Esophagus (tissue), 2 donors: ENCODE results near the gene ZNF700. TPM values are rescaled to one million over a fixed set of nuclear protein-coding genes. Genes with fewer than 3 reads are reported as not detected.
"Not testable (repeated sequence)": the region's sequence is repeated elsewhere in the genome, so short reads cannot be mapped to it uniquely, and the experiment has no call there.

Source experiments
- H3K27ac ChIP-seq, 2 donors: one replicate each; pipeline ENCODE4 v1.5.1; 2013; ENCODE audit warnings: low read depth in 2 of 2, mild to moderate bottlenecking in 2 of 2, inconsistent platforms in 1 of 2, low read length in 1 of 2, moderate library complexity in 1 of 2
- H3K27me3 ChIP-seq, 2 donors: one replicate each; pipeline ENCODE4 v1.6.1; 2013; ENCODE audit warnings: low read length in 2 of 2, control low read depth in 1 of 2, mild to moderate bottlenecking in 1 of 2; ENCODE audit not compliant: insufficient read depth in 2 of 2, control insufficient read depth in 1 of 2
- H3K36me3 ChIP-seq, 2 donors: one replicate each; pipeline ENCODE4 v1.6.1; 2013; ENCODE audit warnings: low read length in 1 of 2; ENCODE audit not compliant: control insufficient read depth in 2 of 2, insufficient read depth in 2 of 2
- H3K4me1 ChIP-seq, 2 donors: one replicate each; pipeline ENCODE4 v1.6.1; 2013; ENCODE audit warnings: low read length in 1 of 2; ENCODE audit not compliant: control insufficient read depth in 2 of 2, insufficient read depth in 2 of 2
- H3K4me3 ChIP-seq, 2 donors: one replicate each; pipeline ENCODE4 v1.5.1; 2013; ENCODE audit warnings: low read length in 2 of 2, mild to moderate bottlenecking in 2 of 2, low read depth in 1 of 2, moderate library complexity in 1 of 2
- H3K9me3 ChIP-seq, 2 donors: one replicate each; pipeline ENCODE4 v1.6.1; 2013; ENCODE audit warnings: mild to moderate bottlenecking in 2 of 2, low read depth in 1 of 2, low read length in 1 of 2, moderate library complexity in 1 of 2; ENCODE audit not compliant: control insufficient read depth in 2 of 2, insufficient read depth in 1 of 2
- WGBS, 2 donors: extraction: QIAGEN DNeasy Blood & Tissue Kit; methylation state at CpG; one replicate each; pipeline ENCODE4 v1.1.7; 2013; 5-methylcytosine and 5-hydroxymethylcytosine counted together
- polyA plus RNA-seq, 2 donors: library from polyadenylated mRNA; stranded (reverse); fragments of 200-250 nt; gene quantifications; one replicate each; pipeline ENCODE4 v1.2.3, GENCODE V29; 2013
- donor health status: healthy with polysubstance abuse.
- donor health status: Bipolar disorder and iron deficiency.

Gene ZNF700
- polyA plus RNA-seq, 2 donors: 6.4 to 16.9 TPM

DNA sequence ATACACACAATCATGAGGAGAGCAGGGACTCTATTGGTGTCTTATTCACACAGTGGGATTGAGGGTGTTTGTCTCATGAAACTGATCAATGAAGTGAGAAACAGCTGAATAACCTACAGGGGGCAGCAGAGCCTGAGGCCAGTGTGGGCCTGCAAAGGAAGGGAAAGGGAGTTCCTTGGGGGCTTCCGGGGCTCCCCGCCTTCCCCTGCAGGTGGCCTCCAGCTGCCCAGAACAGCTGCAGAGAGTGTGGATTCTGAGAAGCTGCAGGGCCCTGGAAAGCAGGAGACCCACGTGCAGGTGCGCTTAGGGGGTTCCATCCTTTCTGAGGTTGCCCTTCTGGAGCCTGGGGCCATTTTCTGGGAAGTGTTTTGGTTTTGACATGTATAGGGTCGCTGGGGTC lies 60.1 kb downstream of the ZNF700 start:
- Histone ChIP-seq H3K36me3 (no peaks in the 10 kb centered on the region), H3K9me3 (peaks cover 4 to 13% of the 10 kb centered on the region in 2 donors), H3K27ac (no peak overlapping the region), H3K4me3 (no peak overlapping the region), H3K4me1 (no peaks in the 10 kb centered on the region), H3K27me3 (no peaks in the 10 kb centered on the region)
- 22 to 29% methylated on average over 5 of the region's 5 CpGs for WGBS, 2 donors

GRCh38 chr19:11986754-11987153 lies 61.8 kb downstream of the ZNF700 start:
- no peak overlapping the region for H3K27ac ChIP-seq
- H3K27me3 ChIP-seq: no peaks in the 10 kb centered on the region
- no peak overlapping the region for H3K4me3 ChIP-seq
- H3K9me3 ChIP-seq: peaks cover 0 to 2% of the 10 kb centered on the region in 2 donors
- H3K4me1 ChIP-seq: no peaks in the 10 kb centered on the region
- WGBS, 2 donors: 94% methylated on average over 17 of the region's 17 CpGs
- no peaks in the 10 kb centered on the region for H3K36me3 ChIP-seq

- H3K36me3 ChIP-seq: no peaks in the 10 kb centered on the region
- WGBS, 2 donors: 0 to 1% methylated on average over 54 of the region's 54 CpGs
- H3K27ac ChIP-seq: peak overlapping the region; percentile 79 to 91
- peaks cover 0 to 1% of the 10 kb centered on the region in 2 donors for H3K9me3 ChIP-seq
- peak overlapping the region; percentile 77 to 93 for H3K4me3 ChIP-seq
- no peaks in the 10 kb centered on the region for H3K4me1 ChIP-seq
- H3K27me3 ChIP-seq: no peaks in the 10 kb centered on the region
Measured at GRCh38 chr19:11987405-11988281, 62.7 kb downstream of the ZNF700 start.

DNA sequence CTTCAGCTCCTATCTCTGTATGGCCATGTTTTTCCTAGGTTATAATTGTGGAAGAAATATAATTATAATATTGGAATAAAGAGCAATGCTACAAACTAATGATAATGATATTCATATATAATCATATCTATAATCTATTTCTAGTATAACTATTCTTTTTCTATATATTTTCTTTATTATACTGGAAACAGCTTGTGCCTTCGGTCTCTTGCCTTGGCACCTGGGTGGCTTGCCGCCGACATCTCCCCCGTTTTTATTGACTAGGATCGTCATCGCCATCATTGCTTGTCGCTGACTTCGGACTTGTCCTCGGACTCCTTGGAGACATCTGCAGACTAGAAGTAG lies 64.2 kb downstream of the ZNF700 start:
- WGBS, 2 donors: 66 to 72% methylated on average over 9 of the region's 9 CpGs
- Histone ChIP-seq H3K27me3 (no peaks in the 10 kb centered on the region), H3K36me3 (no peaks in the 10 kb centered on the region), H3K27ac (no peak overlapping the region), H3K4me3 (peak overlapping the region in 1 of 2 donors; percentile 93), H3K9me3 (no peaks in the 10 kb centered on the region), H3K4me1 (no peaks in the 10 kb centered on the region)

- not testable (repeated sequence) for H3K27ac ChIP-seq, H3K4me1 ChIP-seq, H3K4me3 ChIP-seq, H3K27me3 ChIP-seq, H3K36me3 ChIP-seq, H3K9me3 ChIP-seq
- 70 to 80% methylated on average over 4 of the region's 4 CpGs for WGBS, 2 donors
Measured at GRCh38 chr19:11991921-11992320, 67.0 kb downstream of the ZNF700 start.

GRCh38 chr19:11995174-11995573 lies 70.3 kb downstream of the ZNF700 start:
- no peak overlapping the region for H3K4me3 ChIP-seq
- H3K4me1 ChIP-seq: no peaks in the 10 kb centered on the region
- 82% methylated on average over 1 of the region's 1 CpG for WGBS, 2 donors
- H3K27me3 ChIP-seq: no peaks in the 10 kb centered on the region
- H3K9me3 ChIP-seq: peaks cover 0 to 3% of the 10 kb centered on the region in 2 donors
- peaks cover 0 to 2% of the 10 kb centered on the region in 2 donors for H3K36me3 ChIP-seq
- no peak overlapping the region for H3K27ac ChIP-seq

Other genes starting within 250 kb of the ZNF700 start
- gene ZNF823, start 186.2 kb upstream of the ZNF700 start, polyA plus RNA-seq: 1 to 10 TPM; 6.6 to 9.5 TPM
- gene ZNF441, start 158.1 kb upstream of the ZNF700 start, polyA plus RNA-seq: 1 to 10 TPM; 1.6 to 2.2 TPM
- gene ZNF491, start 126.6 kb upstream of the ZNF700 start, polyA plus RNA-seq: under 1 TPM; 0.19 to 0.53 TPM
- gene ZNF440, start 110.8 kb upstream of the ZNF700 start, polyA plus RNA-seq: 10 to 100 TPM in 1 of 2 donors, 1 to 10 TPM in 1; 5.1 to 16.1 TPM
- gene ZNF439, start 76.4 kb upstream of the ZNF700 start, polyA plus RNA-seq: 1 to 10 TPM; 1.4 to 7.2 TPM
- gene ZNF69, start 37.3 kb upstream of the ZNF700 start, polyA plus RNA-seq: 1 to 10 TPM in 1 of 2 donors, under 1 TPM in 1; 0.36 to 1.2 TPM
- gene ZNF763, start 39.9 kb downstream of the ZNF700 start, polyA plus RNA-seq: 1 to 10 TPM; 1.1 to 2.7 TPM
- 1 to 10 TPM; 5.0 to 7.3 TPM for gene ZNF433, start 110.6 kb downstream of the ZNF700 start, polyA plus RNA-seq
- gene ZNF878, start 127.9 kb downstream of the ZNF700 start, polyA plus RNA-seq: under 1 TPM; 0.18 to 0.24 TPM
- gene ZNF844, start 139.6 kb downstream of the ZNF700 start, polyA plus RNA-seq: 1 to 10 TPM; 2.0 to 3.2 TPM
- gene ZNF20, start 215.2 kb downstream of the ZNF700 start, polyA plus RNA-seq: 1 to 10 TPM; 1.8 to 3.6 TPM
- under 1 TPM; 0.47 to 0.75 TPM for gene ZNF625, start 231.6 kb downstream of the ZNF700 start, polyA plus RNA-seq
- gene ZNF136, start 238.0 kb downstream of the ZNF700 start, polyA plus RNA-seq: 1 to 10 TPM; 1.7 to 1.8 TPM